Inferior parietal cortex (tissue), 1 donor: Measurements from ENCODE around the gene RIPK1.
"Not testable (repeated sequence)": the region's sequence is repeated elsewhere in the genome, so short reads cannot be mapped to it uniquely, and the experiment has no call there.

ENCODE experiments used
- DNase-seq: peaks from one replicate; pipeline ENCODE4 v3.0.0-alpha.2; 2016; ENCODE audit errors: extremely low spot score

Gene RIPK1

DNA sequence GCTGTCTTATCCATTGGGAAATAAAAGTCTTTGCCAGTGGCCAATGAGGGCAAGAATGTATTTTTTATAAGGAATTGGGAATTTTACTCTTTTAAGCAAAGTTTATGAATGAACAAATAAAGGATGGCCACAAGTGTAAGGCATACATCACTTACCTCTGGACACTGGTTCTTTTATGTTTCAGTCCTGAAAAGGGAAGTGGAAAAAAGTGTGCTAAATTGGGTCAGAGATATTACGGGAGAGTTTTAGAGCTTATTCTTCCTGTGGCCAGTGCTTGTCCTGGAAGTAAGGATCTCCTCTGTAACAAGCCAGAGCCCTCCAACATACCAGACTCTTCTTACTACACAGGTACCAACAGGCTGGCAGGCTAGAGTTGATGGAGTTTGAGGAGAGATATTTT is 22.5 kb upstream of the RIPK1 start:
- no peak for DNase-seq

- DNase-seq: no peak
Measured at GRCh38 chr6:3046295-3046694, 22.0 kb upstream of the RIPK1 start.

DNA sequence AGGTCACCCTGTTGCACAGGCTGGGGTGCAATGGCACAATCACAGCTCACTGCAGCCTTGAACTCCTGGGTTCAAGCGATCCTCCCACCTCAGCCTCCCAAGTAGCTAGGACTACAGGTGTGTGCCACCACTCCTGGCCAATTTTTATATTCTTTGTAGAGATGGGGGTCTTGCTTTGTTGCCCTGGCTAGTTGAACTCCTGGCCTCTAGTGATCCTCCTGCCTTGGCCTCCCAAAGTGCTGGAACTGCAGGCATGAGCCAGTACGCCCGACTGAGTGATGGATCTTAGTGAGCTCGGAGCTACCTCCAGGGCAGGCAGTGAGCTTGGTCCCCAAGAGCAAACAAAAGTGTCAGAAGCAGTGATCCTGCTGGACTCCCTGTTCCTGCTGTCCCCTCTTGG is 20.3 kb upstream of the RIPK1 start:
- DNase-seq: not testable (repeated sequence)

- no peak for DNase-seq
Measured at GRCh38 chr6:3052481-3053230, 15.6 kb upstream of the RIPK1 start.

DNA sequence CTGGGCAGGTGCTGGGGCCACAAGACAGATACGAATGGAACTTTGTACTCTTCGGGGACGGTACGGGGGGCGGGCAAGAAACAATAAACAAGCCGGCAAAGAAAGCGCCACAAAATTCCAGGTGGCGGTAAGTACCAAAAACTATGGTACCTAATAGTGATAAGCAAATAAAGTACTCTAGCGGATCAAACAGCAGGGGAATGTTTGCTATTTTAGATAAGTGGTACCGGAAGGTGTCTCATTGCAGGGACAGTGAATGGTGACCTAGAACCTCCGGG is 15.1 kb upstream of the RIPK1 start:
- DNase-seq: no peak

GRCh38 chr6:3054229-3055157 is 13.8 kb upstream of the RIPK1 start:
- not testable (repeated sequence) for DNase-seq

GRCh38 chr6:3055158-3055499 is 13.2 kb upstream of the RIPK1 start:
- DNase-seq: not testable (repeated sequence)

GRCh38 chr6:3057063-3057770 is 11.1 kb upstream of the RIPK1 start:
- DNase-seq: no peak

DNA sequence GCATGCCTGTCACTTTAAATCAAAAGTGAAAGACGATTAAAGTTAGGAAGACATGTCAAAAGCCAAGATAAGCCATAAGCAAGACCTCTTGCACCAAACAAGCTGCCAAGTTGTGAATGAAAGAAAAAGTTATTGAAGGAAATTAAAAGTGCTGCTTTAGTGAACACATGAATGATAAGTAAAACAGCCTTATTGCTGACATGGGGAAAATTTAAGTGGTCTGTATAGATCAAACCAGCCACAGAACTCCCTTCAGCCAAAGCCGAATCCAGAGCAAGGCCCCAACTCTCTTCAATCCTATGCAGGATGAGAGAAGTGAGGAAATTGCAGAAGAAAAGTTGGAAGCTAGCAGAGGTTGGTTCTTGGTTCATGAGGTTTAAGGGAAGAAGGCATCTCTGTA is 9.3 kb upstream of the RIPK1 start:
- no peak for DNase-seq

DNA sequence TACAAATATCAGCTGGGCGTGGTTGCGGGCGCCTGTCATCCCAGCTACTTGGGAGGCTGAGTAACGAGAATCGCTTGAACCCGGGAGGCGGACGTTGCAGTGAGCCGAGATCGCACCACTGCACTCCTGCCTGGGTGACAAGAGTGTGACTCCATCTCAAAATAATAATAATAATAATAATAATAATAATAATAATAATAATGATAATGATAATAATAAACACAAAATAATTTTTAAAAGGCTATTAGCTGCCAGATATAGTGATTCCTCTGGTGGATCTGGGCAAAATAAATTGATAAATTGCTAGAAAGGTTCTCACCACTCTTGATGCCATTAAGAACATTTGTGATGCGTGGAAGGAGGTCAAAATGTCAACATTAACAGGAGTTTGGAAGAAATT is 8.2 kb upstream of the RIPK1 start:
- not testable (repeated sequence) for DNase-seq

DNA sequence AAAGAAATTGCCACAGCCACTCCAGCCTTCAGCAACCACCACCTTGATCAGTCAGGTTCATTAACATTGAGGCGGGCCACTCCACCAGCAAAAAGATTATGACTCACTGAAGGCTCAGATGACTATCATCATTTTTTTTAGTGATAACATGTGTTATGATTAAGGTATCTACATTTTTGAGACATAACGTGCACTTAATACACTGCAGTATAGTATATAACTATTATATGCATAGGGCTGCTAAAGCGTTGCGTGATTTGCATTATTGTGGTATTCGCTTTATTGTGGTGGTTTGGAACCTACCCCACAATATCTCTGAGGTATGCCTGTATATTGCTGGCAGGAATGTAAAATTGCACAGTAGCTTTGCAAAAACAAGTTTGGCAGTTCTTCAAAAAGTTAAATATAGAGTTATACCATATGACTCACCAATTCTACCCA is 6.8 kb upstream of the RIPK1 start:
- DNase-seq: no peak

- DNase-seq: not testable (repeated sequence)
Measured at GRCh38 chr6:3063340-3063732, 5.0 kb upstream of the RIPK1 start.

DNA sequence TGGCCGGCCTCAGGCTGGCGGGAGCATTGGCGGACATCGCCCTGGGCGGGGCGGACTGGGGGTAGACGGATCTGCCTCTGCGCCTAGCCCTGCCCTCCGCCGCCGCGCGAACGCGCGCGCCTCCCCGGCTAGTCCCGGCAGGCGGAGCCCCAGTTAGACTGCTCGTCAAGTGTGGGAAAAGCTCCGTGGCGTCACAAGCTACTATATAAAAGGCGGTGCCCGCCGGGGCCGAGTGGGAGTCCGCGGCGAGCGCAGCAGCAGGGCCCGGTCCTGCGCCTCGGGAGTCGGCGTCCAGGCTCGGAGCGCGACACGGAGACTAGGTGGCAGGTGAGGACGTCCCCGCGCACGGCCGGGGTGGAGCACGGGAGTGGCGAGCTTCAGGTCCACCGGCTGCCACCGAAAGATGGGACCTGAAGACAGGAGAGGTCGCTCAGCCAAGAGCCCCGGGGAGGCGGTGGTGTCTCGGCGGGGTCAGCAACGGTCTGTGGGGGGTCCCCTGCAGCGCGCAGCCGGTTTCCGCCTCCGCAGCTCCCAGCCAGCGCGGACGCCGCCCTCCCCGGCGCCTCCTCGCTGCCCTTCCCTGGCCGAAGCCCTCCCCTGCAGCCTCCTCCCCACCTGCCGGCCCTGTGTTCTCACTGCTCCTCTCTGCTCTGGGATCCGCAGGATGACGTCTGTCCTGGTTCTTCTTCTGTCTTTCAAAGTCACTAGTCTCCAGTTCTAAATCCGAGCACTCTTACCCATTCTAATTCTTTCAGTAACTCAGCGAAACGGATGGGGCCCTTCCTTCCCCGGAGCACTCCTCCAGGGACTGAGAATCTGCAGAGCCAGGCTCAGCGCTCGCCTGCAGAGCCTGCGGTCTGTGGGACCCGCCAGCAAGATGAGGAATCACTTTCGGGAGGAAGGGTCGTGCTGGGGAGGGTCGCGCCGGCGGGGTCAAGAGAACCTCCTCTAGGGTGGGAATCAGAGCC is 4.3 kb upstream of the RIPK1 start:
- peak; percentile 88 for DNase-seq

DNA sequence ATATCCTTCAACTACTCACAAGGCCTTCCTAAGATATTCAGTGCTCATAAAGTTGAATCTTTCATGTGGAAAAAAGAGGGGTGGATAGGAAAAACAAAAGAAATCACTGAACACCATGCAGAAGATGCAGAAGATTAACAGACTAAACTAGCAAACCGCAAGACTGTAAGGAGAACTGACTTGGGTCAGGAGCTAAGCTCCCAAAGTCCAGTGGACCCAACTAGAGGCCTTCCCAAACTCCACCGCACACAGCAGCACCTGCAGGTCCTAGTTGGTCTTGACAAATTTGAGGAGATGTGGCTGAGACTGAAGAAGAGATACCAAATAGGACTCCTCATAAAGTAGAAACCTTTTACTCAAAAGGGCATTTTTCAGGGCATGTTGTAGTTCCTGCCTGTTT is 3.3 kb downstream of the RIPK1 start:
- DNase-seq: no peak

- DNase-seq: no peak
Measured at GRCh38 chr6:3072798-3073197, 4.5 kb downstream of the RIPK1 start.

- DNase-seq: no peak
Measured at GRCh38 chr6:3073382-3073781, 5.1 kb downstream of the RIPK1 start.

DNA sequence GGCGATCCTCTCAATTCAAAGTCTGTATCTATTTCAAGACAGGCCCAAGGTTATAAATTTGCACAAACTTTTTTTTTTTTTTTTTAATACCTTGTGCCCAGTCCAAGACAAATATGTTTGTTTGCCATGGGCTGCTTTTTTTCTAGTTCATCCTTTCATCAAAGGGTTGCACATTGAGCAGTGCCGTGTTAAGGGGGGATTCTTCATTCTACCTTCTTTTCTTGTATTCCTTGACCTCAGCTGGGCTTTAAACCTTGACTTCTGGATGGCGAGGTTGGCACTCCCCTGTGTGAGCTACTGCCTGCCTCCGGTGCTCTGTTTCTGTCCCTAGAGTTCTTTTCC is 7.4 kb downstream of the RIPK1 start:
- no peak for DNase-seq

- DNase-seq: no peak
Measured at GRCh38 chr6:3076320-3076719, 8.0 kb downstream of the RIPK1 start.

- DNase-seq: no peak
Measured at GRCh38 chr6:3077430-3077829, 9.1 kb downstream of the RIPK1 start.

GRCh38 chr6:3078952-3079351 is 10.7 kb downstream of the RIPK1 start:
- DNase-seq: not testable (repeated sequence)

GRCh38 chr6:3079682-3080081 is 11.4 kb downstream of the RIPK1 start:
- DNase-seq: no peak

DNA sequence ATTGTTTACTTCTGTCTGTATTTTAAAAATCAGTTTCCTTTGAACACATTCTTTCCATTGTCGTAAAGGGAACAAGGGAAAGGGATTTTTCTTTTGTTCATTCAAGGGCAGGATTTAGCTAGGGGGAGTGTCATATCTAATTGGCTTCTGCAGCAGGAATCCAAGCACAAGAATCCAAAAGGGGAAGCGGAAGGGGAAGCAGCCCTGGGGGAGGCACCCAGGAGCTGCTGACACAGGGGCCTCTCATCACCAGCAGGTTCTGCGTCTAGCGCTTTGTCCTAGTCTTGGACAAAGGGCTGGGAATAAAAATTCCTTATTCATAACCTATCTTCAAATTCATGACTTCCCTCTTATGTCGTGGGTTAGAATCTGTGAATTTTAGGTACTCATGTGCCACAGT is 13.7 kb downstream of the RIPK1 start:
- no peak for DNase-seq
